Measurements from ENCODE around the gene SLC4A2.

- no peak for TF ChIP-seq TCF7 (CRISPR knock-in tag; IDR thresholded peaks at IDR 0.05; ENCODE audit: low read depth)
- no peak for TF ChIP-seq ZNF138 (CRISPR knock-in tag; conservative IDR thresholded peaks at IDR 0.05)
- TF ChIP-seq CTCF (IDR thresholded peaks at IDR 0.05): 0 out of 2 replicates have a peak, but pooled peaks have one; percentile 35
- TF ChIP-seq ZNF317 (CRISPR knock-in tag; IDR thresholded peaks at IDR 0.05; ENCODE audit: borderline replicate concordance, low read depth): no peak
Measured at GRCh38 chr7:151012911-151013347, 46.5 kb upstream of the SLC4A2 start.
